ENCODE results near the gene APLP1. TPM values are rescaled to one million over a fixed set of nuclear protein-coding genes. Genes with fewer than 3 reads are reported as not detected.

The APLP1 gene
- total RNA-seq, 1 donor from 2014 or later, result 66.8 TPM

- DNase-seq (ENCODE audit: low spot score), result no peak
- Mint-ChIP-seq H3K4me1 (ENCODE audit: low read depth) (no peaks in the 10 kb centered on the region), H3K27ac (ENCODE audit: unreplicated experiment) (no peak overlapping the region), H3K4me3 (ENCODE audit: unreplicated experiment) (no peak overlapping the region), H3K27me3 (ENCODE audit: low read depth) (no peaks in the 10 kb centered on the region), H3K9me3 (ENCODE audit: low read depth) (no peaks in the 10 kb centered on the region), H3K36me3 (ENCODE audit: low read depth) (peaks cover 19% of the 10 kb centered on the region)
- TF ChIP-seq CTCF (IDR thresholded peaks at IDR 0.05), result no peak
Observed at GRCh38 chr19:35885225-35885738, 16.9 kb downstream of the APLP1 start.

GRCh38 chr19:35885904-35886303, 17.5 kb downstream of the APLP1 start:
- no peaks in the 10 kb centered on the region for H3K27me3 Mint-ChIP-seq (ENCODE audit: low read depth)
- no peak overlapping the region for H3K4me3 Mint-ChIP-seq (ENCODE audit: unreplicated experiment)
- no peak for DNase-seq (ENCODE audit: low spot score)
- no peaks in the 10 kb centered on the region for H3K4me1 Mint-ChIP-seq (ENCODE audit: low read depth)
- H3K36me3 Mint-ChIP-seq (ENCODE audit: low read depth), result peaks cover 22% of the 10 kb centered on the region
- no peak for TF ChIP-seq CTCF (IDR thresholded peaks at IDR 0.05)
- H3K9me3 Mint-ChIP-seq (ENCODE audit: low read depth), result no peaks in the 10 kb centered on the region
- no peak overlapping the region for H3K27ac Mint-ChIP-seq (ENCODE audit: unreplicated experiment)

- TF ChIP-seq CTCF (IDR thresholded peaks at IDR 0.05), result no peak
- Mint-ChIP-seq H3K9me3 (ENCODE audit: low read depth) (no peaks in the 10 kb centered on the region), H3K4me1 (ENCODE audit: low read depth) (no peaks in the 10 kb centered on the region), H3K36me3 (ENCODE audit: low read depth) (peaks cover 23% of the 10 kb centered on the region), H3K27me3 (ENCODE audit: low read depth) (no peaks in the 10 kb centered on the region), H3K27ac (ENCODE audit: unreplicated experiment) (no peak overlapping the region), H3K4me3 (ENCODE audit: unreplicated experiment) (no peak overlapping the region)
- DNase-seq (ENCODE audit: low spot score), result no peak
Observed at GRCh38 chr19:35887197-35887596, 18.8 kb downstream of the APLP1 start.

DNA sequence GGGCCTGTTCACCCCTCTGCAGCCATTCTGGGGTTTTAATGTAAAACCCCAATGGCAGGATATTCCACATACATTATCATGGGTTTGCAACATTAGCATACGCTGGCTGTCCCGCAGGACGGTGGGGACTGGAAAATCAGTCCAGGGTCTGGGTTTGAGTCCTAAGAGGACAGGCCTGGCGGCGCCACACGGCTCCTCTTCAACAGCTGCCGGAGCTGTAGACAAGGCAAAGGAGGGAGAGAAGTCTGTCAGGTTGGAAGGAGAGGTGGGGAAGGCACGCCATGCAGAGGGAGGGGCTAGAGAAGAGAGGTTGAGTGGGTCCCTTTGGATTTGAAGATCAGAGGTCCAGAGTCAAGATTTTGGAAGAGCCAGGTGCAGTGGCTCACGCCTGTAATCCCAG, 20.0 kb downstream of the APLP1 start:
- no peak overlapping the region for H3K4me3 Mint-ChIP-seq (ENCODE audit: unreplicated experiment)
- no peak overlapping the region for H3K27ac Mint-ChIP-seq (ENCODE audit: unreplicated experiment)

DNA sequence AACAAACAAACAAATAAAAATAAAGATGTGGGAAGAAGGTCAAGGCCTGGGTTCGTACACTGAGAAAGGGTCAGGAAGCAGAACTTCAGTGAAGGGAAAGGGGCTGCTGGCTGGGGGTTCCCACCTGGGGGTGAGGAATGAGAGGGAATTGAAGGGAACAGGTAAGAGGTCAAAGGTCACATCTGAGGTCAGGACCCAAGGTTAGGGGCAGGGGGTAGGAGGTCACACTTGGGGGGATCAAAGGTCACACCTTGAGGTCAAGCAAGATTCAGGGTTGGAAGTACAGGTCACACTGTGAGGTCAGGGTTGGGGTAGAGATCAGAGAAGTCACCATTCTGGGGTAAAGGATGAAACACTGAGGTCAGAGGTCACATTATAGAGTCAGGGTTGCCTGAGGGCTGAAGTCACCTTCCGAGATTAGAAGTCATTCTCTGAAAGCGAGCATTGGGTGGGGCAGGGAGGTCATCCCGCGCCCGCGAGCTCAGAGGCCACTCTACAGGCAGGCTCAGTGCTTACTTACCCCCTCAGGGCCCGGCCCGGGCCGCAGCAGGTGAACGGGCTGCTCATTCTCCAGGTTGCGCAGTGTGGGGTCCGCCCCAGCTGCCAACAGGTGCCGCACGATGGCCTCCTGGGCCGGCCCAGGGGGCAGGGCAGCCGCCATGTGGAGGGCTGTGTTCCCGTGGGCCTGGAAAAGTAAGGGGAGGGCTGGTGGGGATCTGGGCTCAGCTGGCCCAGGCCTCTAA, 21.2 kb downstream of the APLP1 start:
- no peak for TF ChIP-seq CTCF (IDR thresholded peaks at IDR 0.05)
- no peak for DNase-seq (ENCODE audit: low spot score)
- no peaks in the 10 kb centered on the region for H3K4me1 Mint-ChIP-seq (ENCODE audit: low read depth)
- no peak overlapping the region for H3K4me3 Mint-ChIP-seq (ENCODE audit: unreplicated experiment)
- no peak overlapping the region for H3K27ac Mint-ChIP-seq (ENCODE audit: unreplicated experiment)
- H3K36me3 Mint-ChIP-seq (ENCODE audit: low read depth), result peaks cover 25% of the 10 kb centered on the region
- H3K9me3 Mint-ChIP-seq (ENCODE audit: low read depth), result no peaks in the 10 kb centered on the region
- H3K27me3 Mint-ChIP-seq (ENCODE audit: low read depth), result no peaks in the 10 kb centered on the region

More for the DNA sequence above, 20.0 kb downstream of the APLP1 start:
- Mint-ChIP-seq H3K27me3 (ENCODE audit: low read depth) (no peaks in the 10 kb centered on the region), H3K4me1 (ENCODE audit: low read depth) (no peaks in the 10 kb centered on the region), H3K36me3 (ENCODE audit: low read depth) (peaks cover 25% of the 10 kb centered on the region), H3K9me3 (ENCODE audit: low read depth) (no peaks in the 10 kb centered on the region)
- no peak for DNase-seq (ENCODE audit: low spot score)
- TF ChIP-seq CTCF (IDR thresholded peaks at IDR 0.05), result no peak

All from chondrocyte (in vitro differentiated cells).